Measurements from ENCODE around the gene MB21D2.

DNA sequence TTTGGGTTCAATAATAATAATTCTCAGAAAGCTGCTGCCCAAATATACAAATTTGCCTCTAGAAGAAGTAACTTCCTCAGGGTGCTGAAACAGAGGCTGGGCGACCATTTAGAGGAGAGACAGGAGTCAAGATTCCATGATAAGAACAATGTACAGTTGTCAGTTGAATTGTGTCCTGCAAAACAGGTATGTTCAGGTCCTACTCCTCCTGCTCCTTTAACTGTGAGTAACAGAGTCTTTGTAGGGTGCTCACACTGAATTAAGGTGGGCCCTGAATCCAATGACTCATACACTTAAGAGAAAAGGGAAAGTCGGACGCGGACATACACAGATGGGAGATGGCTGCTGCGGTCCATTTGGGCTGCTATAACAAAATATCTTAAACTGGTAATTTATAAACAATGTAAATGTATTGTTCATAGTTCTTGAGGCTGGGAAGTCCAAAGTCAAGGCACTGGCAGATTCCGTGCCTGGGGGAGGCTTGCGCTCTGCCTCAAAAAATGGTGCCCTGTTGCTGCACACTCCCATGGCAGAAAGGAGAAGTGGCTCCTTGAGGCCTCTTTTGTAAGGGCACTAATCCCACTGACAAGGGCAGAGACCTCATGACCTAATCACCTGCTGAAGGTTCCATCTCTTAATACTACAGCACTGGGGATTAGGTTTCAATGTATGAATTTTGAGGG, 55.1 kb downstream of the MB21D2 start:
- no peak for TF ChIP-seq POLR2AphosphoS5 (IDR thresholded peaks at IDR 0.05; ENCODE audit: low read depth, low read length)
- TF ChIP-seq TBP (IDR thresholded peaks at IDR 0.05; ENCODE audit: low read depth, low read length), result no peak
- TF ChIP-seq, protein P1, sequence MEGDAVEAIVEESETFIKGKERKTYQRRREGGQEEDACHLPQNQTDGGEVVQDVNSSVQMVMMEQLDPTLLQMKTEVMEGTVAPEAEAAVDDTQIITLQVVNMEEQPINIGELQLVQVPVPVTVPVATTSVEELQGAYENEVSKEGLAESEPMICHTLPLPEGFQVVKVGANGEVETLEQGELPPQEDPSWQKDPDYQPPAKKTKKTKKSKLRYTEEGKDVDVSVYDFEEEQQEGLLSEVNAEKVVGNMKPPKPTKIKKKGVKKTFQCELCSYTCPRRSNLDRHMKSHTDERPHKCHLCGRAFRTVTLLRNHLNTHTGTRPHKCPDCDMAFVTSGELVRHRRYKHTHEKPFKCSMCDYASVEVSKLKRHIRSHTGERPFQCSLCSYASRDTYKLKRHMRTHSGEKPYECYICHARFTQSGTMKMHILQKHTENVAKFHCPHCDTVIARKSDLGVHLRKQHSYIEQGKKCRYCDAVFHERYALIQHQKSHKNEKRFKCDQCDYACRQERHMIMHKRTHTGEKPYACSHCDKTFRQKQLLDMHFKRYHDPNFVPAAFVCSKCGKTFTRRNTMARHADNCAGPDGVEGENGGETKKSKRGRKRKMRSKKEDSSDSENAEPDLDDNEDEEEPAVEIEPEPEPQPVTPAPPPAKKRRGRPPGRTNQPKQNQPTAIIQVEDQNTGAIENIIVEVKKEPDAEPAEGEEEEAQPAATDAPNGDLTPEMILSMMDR (IDR thresholded peaks at IDR 0.05; ENCODE audit: control extremely low read depth in 1 of 3, insufficient read depth in 1 of 3, low read depth in 1 of 3, low read length in 3 of 3), result no peak
- TF ChIP-seq, protein P2, sequence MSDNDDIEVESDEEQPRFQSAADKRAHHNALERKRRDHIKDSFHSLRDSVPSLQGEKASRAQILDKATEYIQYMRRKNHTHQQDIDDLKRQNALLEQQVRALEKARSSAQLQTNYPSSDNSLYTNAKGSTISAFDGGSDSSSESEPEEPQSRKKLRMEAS (IDR thresholded peaks at IDR 0.05), result no peak
- no peak for TF ChIP-seq EP300 (IDR thresholded peaks at IDR 0.05; ENCODE audit: borderline replicate concordance in 1 of 2, low read depth in 2 of 2, low read length in 2 of 2)
- TF ChIP-seq TCF12 (IDR thresholded peaks at IDR 0.05; ENCODE audit: low read depth, low read length), result no peak
- TF ChIP-seq POLR2A (IDR thresholded peaks at IDR 0.05; ENCODE audit: control extremely low read depth in 1 of 2, low read depth in 2 of 2, low read length in 2 of 2), result no peak

All from H1 (cell line).